NCI-H2196 (cell line): ENCODE results near the gene MAP2.
"Not testable (repeated sequence)": the region's sequence is repeated elsewhere in the genome, so short reads cannot be mapped to it uniquely, and the experiment has no call there.

Source experiments
- DNase-seq: peaks from one replicate; lab custom pipeline; 2025; ENCODE audit not compliant: unreplicated experiment; lab: John Stamatoyannopoulos, UW

The MAP2 gene

GRCh38 chr2:209472112-209472832 is 48.4 kb downstream of the MAP2 start:
- DNase-seq = peak; percentile 53

GRCh38 chr2:209472871-209473270 is 49.0 kb downstream of the MAP2 start:
- no peak for DNase-seq

GRCh38 chr2:209473930-209474419 is 50.1 kb downstream of the MAP2 start:
- DNase-seq = peak; percentile 36

GRCh38 chr2:209474960-209475359 is 51.1 kb downstream of the MAP2 start:
- DNase-seq = no peak

- peak; percentile 78 for DNase-seq
Observed at GRCh38 chr2:209476367-209477208, 52.7 kb downstream of the MAP2 start.

GRCh38 chr2:209492296-209492695 is 68.4 kb downstream of the MAP2 start:
- DNase-seq = not testable (repeated sequence)

- DNase-seq = not testable (repeated sequence)
Observed at GRCh38 chr2:209495068-209495620, 71.3 kb downstream of the MAP2 start.

GRCh38 chr2:209495855-209496585 is 72.2 kb downstream of the MAP2 start:
- peak; percentile 59 for DNase-seq

GRCh38 chr2:209496586-209496982 is 72.7 kb downstream of the MAP2 start:
- DNase-seq = peak; percentile 30

GRCh38 chr2:209498614-209499013 is 74.8 kb downstream of the MAP2 start:
- no peak for DNase-seq

- no peak for DNase-seq
Observed at GRCh38 chr2:209499069-209499468, 75.2 kb downstream of the MAP2 start.

- DNase-seq = no peak
Observed at GRCh38 chr2:209501579-209501978, 77.7 kb downstream of the MAP2 start.

- DNase-seq = no peak
Observed at GRCh38 chr2:209505410-209505809, 81.6 kb downstream of the MAP2 start.

- DNase-seq = no peak
Observed at GRCh38 chr2:209508255-209508654, 84.4 kb downstream of the MAP2 start.

- no peak for DNase-seq
Observed at GRCh38 chr2:209511637-209512036, 87.8 kb downstream of the MAP2 start.

- no peak for DNase-seq
Observed at GRCh38 chr2:209512971-209513370, 89.1 kb downstream of the MAP2 start.

GRCh38 chr2:209517436-209517835 is 93.6 kb downstream of the MAP2 start:
- no peak for DNase-seq

- DNase-seq = no peak
Observed at GRCh38 chr2:209519271-209519670, 95.4 kb downstream of the MAP2 start.

GRCh38 chr2:209519906-209520305 is 96.1 kb downstream of the MAP2 start:
- DNase-seq = no peak

- DNase-seq = no peak
Observed at GRCh38 chr2:209523041-209523740, 99.3 kb downstream of the MAP2 start.
